Type B pancreatic cell (in vitro differentiated cells): Measurements from ENCODE around the gene PIGO. TPM values are rescaled to one million over a fixed set of nuclear protein-coding genes. Genes with fewer than 3 reads are reported as not detected.

ENCODE experiments used
- DNase-seq: peaks from one replicate; pipeline ENCODE4 v3.0.0; 2021; ENCODE audit warnings: mixed read lengths; ENCODE audit not compliant: unreplicated experiment; ENCODE audit errors: extremely low spot score
- H3K27ac Mint-ChIP-seq: 2 replicates; pipeline ENCODE4 v1.8.0; 2021; ENCODE audit warnings: mild to moderate bottlenecking, mixed read lengths
- H3K27me3 Mint-ChIP-seq: 2 replicates; pipeline ENCODE4 v1.8.0; 2021; ENCODE audit warnings: mixed read lengths
- H3K36me3 Mint-ChIP-seq: 2 replicates; pipeline ENCODE4 v1.8.0; 2021; ENCODE audit warnings: mixed read lengths
- H3K4me1 Mint-ChIP-seq: one replicate; pipeline ENCODE4 v1.8.0; 2021; ENCODE audit warnings: mixed read lengths; ENCODE audit not compliant: unreplicated experiment
- H3K4me3 Mint-ChIP-seq: 2 replicates; pipeline ENCODE4 v1.8.0; 2021; ENCODE audit warnings: mild to moderate bottlenecking, mixed read lengths
- H3K9me3 Mint-ChIP-seq: 2 replicates; pipeline ENCODE4 v1.8.0; 2021; ENCODE audit warnings: mixed read lengths
- long read RNA-seq: library from polyadenylated mRNA; unstranded; transcript quantifications from one replicate; pipeline ENCODE4 v2.0.0, GENCODE V29; 2020
- total RNA-seq: library from RNA; stranded (reverse); gene quantifications from 2 replicates; pipeline ENCODE4 v1.2.1, GENCODE V29; 2021; ENCODE audit warnings: low replicate concordance
- TF ChIP-seq, protein P1 (sequence below): fragments of 200-600 bp; sonication (generic); conservative IDR thresholded peaks from 2 replicates; pipeline ENCODE4 v1.5.0; 2021; ENCODE audit warnings: antibody characterized with exemption, mild to moderate bottlenecking

PIGO gene
- total RNA-seq = 24.6 and 28.1 TPM in 2 replicates
- long read RNA-seq, transcript PIGO-202 (12 exons, 2,464 nt) = major isoform, 10 of 66 reads
- long read RNA-seq, partial matches to known transcripts = 28 of 66 reads
- long read RNA-seq, other reads (novel, unspliced or antisense) = 28 of 66 reads

DNA sequence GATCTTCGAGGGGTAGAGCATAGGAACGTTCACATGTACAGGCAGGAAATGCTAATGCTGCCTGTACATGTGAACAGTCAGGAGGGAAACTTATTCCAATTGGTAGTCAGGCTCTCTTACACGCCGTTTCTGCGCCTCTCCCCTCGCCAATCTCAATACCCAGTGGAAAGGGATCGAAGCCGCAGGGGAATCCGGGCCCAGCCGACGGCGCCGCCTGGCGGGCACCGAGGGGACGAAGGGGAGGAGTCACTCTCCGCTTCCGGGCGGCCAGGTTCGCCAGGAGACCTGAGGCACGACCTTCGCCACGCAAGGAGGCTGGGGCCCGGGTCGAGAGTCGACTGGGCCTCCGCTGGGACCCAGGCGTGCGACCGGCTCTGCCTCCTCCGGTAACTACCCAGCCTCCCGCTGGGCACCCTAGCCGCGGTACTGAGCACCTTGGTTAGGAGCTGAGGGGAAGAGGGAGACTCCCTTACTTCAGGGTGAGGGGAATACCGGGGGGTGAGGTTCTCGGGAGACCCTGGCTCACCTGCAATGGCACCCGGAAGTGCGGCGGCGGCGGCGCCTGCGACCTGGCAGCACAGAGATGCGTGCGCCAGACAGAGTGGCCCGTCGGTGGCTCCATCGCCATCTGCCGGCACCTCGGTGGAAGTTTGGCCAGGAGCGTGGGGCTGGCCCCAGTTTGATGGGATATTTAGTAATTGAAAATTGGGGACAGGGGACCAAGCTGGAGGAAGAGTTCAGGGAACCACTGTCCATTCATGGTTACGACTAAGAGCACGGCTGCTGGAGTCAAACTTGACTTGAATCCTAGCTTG is at the start of gene PIGO:
TSS of gene PIGO (minus strand) at position 557 of the 815 bp plus-strand sequence. CDS start 1,026 bp downstream, outside the sequence.
- Mint-ChIP-seq H3K9me3 (no peaks in the 10 kb centered on the region), H3K27me3 (no peaks in the 10 kb centered on the region), H3K36me3 (peaks cover 15% of the 10 kb centered on the region), H3K4me1 (peaks cover 13% of the 10 kb centered on the region), H3K27ac (peak within 1 kb of the TSS; percentile 86), H3K4me3 (peak within 1 kb of the TSS; percentile 89)
- DNase-seq = peak; percentile 92
- TF ChIP-seq, protein P1, sequence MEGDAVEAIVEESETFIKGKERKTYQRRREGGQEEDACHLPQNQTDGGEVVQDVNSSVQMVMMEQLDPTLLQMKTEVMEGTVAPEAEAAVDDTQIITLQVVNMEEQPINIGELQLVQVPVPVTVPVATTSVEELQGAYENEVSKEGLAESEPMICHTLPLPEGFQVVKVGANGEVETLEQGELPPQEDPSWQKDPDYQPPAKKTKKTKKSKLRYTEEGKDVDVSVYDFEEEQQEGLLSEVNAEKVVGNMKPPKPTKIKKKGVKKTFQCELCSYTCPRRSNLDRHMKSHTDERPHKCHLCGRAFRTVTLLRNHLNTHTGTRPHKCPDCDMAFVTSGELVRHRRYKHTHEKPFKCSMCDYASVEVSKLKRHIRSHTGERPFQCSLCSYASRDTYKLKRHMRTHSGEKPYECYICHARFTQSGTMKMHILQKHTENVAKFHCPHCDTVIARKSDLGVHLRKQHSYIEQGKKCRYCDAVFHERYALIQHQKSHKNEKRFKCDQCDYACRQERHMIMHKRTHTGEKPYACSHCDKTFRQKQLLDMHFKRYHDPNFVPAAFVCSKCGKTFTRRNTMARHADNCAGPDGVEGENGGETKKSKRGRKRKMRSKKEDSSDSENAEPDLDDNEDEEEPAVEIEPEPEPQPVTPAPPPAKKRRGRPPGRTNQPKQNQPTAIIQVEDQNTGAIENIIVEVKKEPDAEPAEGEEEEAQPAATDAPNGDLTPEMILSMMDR = peak; percentile 82

DNA sequence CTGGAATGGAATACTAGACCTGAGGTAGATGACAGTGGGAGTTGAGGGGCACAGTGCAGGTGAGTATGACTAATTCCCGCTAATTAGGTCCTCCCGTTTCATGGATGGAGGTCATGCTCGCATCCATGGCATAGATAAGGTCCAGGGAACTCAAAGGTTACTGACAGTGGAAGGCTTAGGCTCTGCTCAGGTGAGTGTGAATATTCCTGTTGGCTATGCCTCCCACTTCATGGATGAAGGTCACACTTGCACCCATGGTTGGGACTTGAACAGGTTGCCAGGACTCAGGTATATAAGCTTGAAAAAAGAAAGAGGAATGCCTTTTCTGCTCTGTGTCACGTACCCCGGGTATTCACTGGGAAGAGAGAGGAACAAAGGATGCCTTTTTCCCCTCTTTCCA is 45.6 kb upstream of the PIGO start:
- TF ChIP-seq, protein P1 = no peak
- H3K27ac Mint-ChIP-seq = no peak overlapping the region
- no peaks in the 10 kb centered on the region for H3K4me1 Mint-ChIP-seq
- DNase-seq = no peak
- H3K27me3 Mint-ChIP-seq = no peaks in the 10 kb centered on the region
- H3K36me3 Mint-ChIP-seq = no peaks in the 10 kb centered on the region
- no peak overlapping the region for H3K4me3 Mint-ChIP-seq
- no peaks in the 10 kb centered on the region for H3K9me3 Mint-ChIP-seq

DNA sequence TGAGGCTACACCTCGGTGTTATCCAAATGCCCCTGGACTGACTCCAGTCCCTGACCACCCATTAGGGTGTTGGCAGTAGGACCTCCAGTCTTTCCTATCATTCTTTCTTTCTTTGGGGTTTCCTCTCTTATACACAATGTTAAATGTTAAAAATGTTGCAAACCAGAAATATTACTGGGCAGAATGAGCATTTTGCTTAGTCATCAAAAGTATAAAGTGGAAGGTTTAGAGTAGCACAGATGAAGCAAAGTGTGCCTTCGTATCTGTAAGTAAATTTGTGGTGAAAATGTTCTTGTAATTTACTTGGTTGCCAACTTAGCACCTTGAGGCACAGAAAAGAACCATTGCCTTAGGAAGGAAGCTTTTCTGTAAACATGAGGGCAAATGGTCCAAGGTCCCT is 43.7 kb upstream of the PIGO start:
- no peak for DNase-seq
- TF ChIP-seq, protein P1 = no peak
- Mint-ChIP-seq H3K4me1 (no peaks in the 10 kb centered on the region), H3K27me3 (no peaks in the 10 kb centered on the region), H3K9me3 (no peaks in the 10 kb centered on the region), H3K27ac (no peak overlapping the region), H3K4me3 (no peak overlapping the region), H3K36me3 (no peaks in the 10 kb centered on the region)

DNA sequence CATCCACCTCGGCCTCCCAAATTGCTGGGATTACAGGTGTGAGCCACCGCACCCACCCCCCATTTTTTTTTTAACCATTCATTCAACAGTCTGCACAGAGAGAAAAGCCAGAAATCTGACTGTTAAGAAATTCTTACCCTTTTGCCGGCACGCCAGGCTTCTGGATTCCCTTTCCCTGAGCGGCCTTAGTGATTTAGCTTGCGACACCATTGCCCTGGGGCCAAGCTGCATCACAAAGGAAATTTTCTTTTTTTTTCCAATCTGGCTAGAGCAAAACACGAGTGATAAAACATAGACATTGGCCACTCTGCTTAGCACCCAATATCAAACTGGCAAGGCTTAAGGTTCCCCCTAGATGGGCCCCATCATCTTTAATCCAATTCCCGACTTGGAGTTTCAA is 40.5 kb upstream of the PIGO start:
- no peaks in the 10 kb centered on the region for H3K27me3 Mint-ChIP-seq
- H3K4me3 Mint-ChIP-seq = no peak overlapping the region
- DNase-seq = no peak
- no peaks in the 10 kb centered on the region for H3K4me1 Mint-ChIP-seq
- peak overlapping the region; percentile 64 for H3K27ac Mint-ChIP-seq
- TF ChIP-seq, protein P1 = no peak
- no peaks in the 10 kb centered on the region for H3K36me3 Mint-ChIP-seq
- H3K9me3 Mint-ChIP-seq = peaks cover 9% of the 10 kb centered on the region

DNA sequence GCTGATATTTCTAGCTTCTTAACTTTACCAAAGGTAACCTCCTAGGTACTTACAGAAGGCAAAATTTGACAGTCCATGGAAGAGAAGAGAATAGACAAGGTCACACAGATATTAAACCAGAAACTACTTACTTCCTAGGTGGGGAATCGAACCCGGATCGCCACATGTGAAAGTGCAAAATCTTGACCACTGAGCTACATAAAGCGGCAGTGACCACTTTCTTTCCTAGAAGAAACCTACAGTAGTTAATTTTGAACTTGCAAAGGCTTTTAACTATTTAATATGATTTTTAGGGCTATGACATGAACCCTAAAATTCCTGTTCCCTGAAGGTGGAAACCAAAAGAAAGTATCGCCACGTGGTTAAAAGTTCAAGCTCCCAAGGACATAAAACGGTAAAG is 39.6 kb upstream of the PIGO start:
- Mint-ChIP-seq H3K9me3 (peaks cover 9% of the 10 kb centered on the region), H3K4me1 (no peaks in the 10 kb centered on the region), H3K27me3 (no peaks in the 10 kb centered on the region), H3K36me3 (no peaks in the 10 kb centered on the region), H3K4me3 (no peak overlapping the region), H3K27ac (no peak overlapping the region)
- TF ChIP-seq, protein P1 = no peak
- no peak for DNase-seq
